ENCODE data around the gene LMTK2. TPM values are rescaled to one million over a fixed set of nuclear protein-coding genes. Genes with fewer than 3 reads are reported as not detected.

The LMTK2 gene
- total and polyA plus RNA-seq, 2 experiments from 2014 or later = 6.1 to 30.8 TPM

- TF ChIP-seq CTCF (conservative IDR thresholded peaks at IDR 0.05; ENCODE audit: low read depth in 2 of 2) = no peak
- TF ChIP-seq ZNF331 (CRISPR knock-in tag; IDR thresholded peaks at IDR 0.05; ENCODE audit: low read depth) = no peak
- TF ChIP-seq STAT1 (IDR thresholded peaks at IDR 0.05; ENCODE audit: unreplicated experiment) = no peak
- no peak for TF ChIP-seq NANOG (IDR thresholded peaks at IDR 0.05; ENCODE audit: borderline replicate concordance)
- no peak for TF ChIP-seq CREB1 (CRISPR knock-in tag; IDR thresholded peaks at IDR 0.05; ENCODE audit: low read depth)
- no peak for TF ChIP-seq ZNF462 (CRISPR knock-in tag; IDR thresholded peaks at IDR 0.05)
Measured at GRCh38 chr7:98086281-98086718, 20.4 kb upstream of the LMTK2 start (continued).

GRCh38 chr7:98088109-98088508 lies 18.6 kb upstream of the LMTK2 start:
- no peak overlapping the region for H3K4me3 ChIP-seq
- no peak overlapping the region for H3K27ac ChIP-seq (ENCODE audit: low read depth)
- ATAC-seq (no peak), DNase-seq (ENCODE audit: low spot score) (no peak)
- H3K4me2 ChIP-seq = no peak overlapping the region
- Mint-ChIP-seq H3K4me1 (no peaks in the 10 kb centered on the region), H3K9me3 (no peaks in the 10 kb centered on the region; the same call in 1 of the 3 replicates), H3K27me3 (ENCODE audit: insufficient read depth, low read depth, poor library complexity) (peaks cover 4% of the 10 kb centered on the region), H3K4me3 (no peak overlapping the region), H3K36me3 (ENCODE audit: low read depth) (no peaks in the 10 kb centered on the region), H3K27ac (no peak overlapping the region)
- H3F3A ChIP-seq (replicated peaks; ENCODE audit: low read depth) = no peaks in the 10 kb centered on the region
- H4K20me1 ChIP-seq (replicated peaks; ENCODE audit: insufficient read depth) = no peaks in the 10 kb centered on the region
- no peaks in the 10 kb centered on the region for H3K36me3 ChIP-seq (ENCODE audit: insufficient read depth)
- H3K27me3 ChIP-seq (ENCODE audit: insufficient read depth) = no peaks in the 10 kb centered on the region
- no peak overlapping the region for H2AFZ ChIP-seq
- H3K4me1 ChIP-seq (ENCODE audit: insufficient read depth) = no peaks in the 10 kb centered on the region
- no peaks in the 10 kb centered on the region for H3K79me2 ChIP-seq (replicated peaks; ENCODE audit: insufficient read depth)
- H3K9me2 ChIP-seq (ENCODE audit: insufficient read depth) = no peaks in the 10 kb centered on the region
- TF ChIP-seq EZH2 (IDR thresholded peaks at IDR 0.05; ENCODE audit: low read depth, unreplicated experiment) (no peak), POLR2AphosphoS5 (IDR thresholded peaks at IDR 0.05; ENCODE audit: low read depth) (no peak), STAT1 (IDR thresholded peaks at IDR 0.05; ENCODE audit: unreplicated experiment) (no peak), ZNF462 (CRISPR knock-in tag; IDR thresholded peaks at IDR 0.05) (no peak)
